Middle frontal gyrus (tissue), 1 donor: ENCODE results near the gene SEPTIN1.
"Not testable (repeated sequence)": the region's sequence is repeated elsewhere in the genome, so short reads cannot be mapped to it uniquely, and the experiment has no call there.

Experiments
- DNase-seq: peaks from one replicate; pipeline ENCODE4 v3.0.0-alpha.2; 2015; ENCODE audit warnings: low spot score; ENCODE audit errors: extremely low spot score

The SEPTIN1 gene

GRCh38 chr16:30401768-30402425 is 19.5 kb upstream of the SEPTIN1 start:
- no peak for DNase-seq

GRCh38 chr16:30399435-30400186 is 17.2 kb upstream of the SEPTIN1 start:
- no peak for DNase-seq

GRCh38 chr16:30398661-30399434 is 16.5 kb upstream of the SEPTIN1 start:
- DNase-seq: no peak

- no peak for DNase-seq
These were observed 15.7 kb upstream of the SEPTIN1 start for GRCh38 chr16:30397776-30398660.

- DNase-seq: no peak
These were observed 14.7 kb upstream of the SEPTIN1 start for GRCh38 chr16:30397056-30397455.

GRCh38 chr16:30396627-30397026 is 14.3 kb upstream of the SEPTIN1 start:
- not testable (repeated sequence) for DNase-seq

- DNase-seq: no peak
These were observed 13.7 kb upstream of the SEPTIN1 start for GRCh38 chr16:30395992-30396585.

GRCh38 chr16:30395155-30395991 is 13.0 kb upstream of the SEPTIN1 start, which contains the start of gene ZNF48:
Gene ZNF48, plus strand, starts transcription at chr16:30395420. Its CDS starts 375 bp downstream, at chr16:30395795.
- DNase-seq: peak; percentile 92

- no peak for DNase-seq
These were observed 12.3 kb upstream of the SEPTIN1 start for GRCh38 chr16:30394592-30395154.

GRCh38 chr16:30383521-30383920 is 1.2 kb upstream of the SEPTIN1 start:
- DNase-seq: no peak

GRCh38 chr16:30381291-30382041 is 895 bp downstream of the SEPTIN1 start:
- no peak for DNase-seq

- no peak for DNase-seq
These were observed 1.6 kb downstream of the SEPTIN1 start for GRCh38 chr16:30380803-30381208.

GRCh38 chr16:30380072-30380802 is 2.1 kb downstream of the SEPTIN1 start:
- no peak for DNase-seq

GRCh38 chr16:30379158-30379783 is 3.1 kb downstream of the SEPTIN1 start:
- DNase-seq: no peak

- DNase-seq: peak; percentile 98
These were observed 3.9 kb downstream of the SEPTIN1 start for GRCh38 chr16:30378236-30379157.

GRCh38 chr16:30377812-30378235 is 4.5 kb downstream of the SEPTIN1 start:
- DNase-seq: peak; percentile 85
